GM12875 (cell line): ENCODE data around the gene DHCR24.

Experiments used
- H3K4me3 ChIP-seq: one replicate; pipeline ENCODE4 v1.5.1; 2011; ENCODE audit warnings: low read depth, low read length, control low read depth
- CTCF ChIP-seq: IDR thresholded peaks from 2 replicates; pipeline ENCODE4 v1.5.1; 2011; ENCODE audit warnings: low read depth, mild to moderate bottlenecking, control low read depth, inconsistent platforms, low read length, moderate library complexity, borderline replicate concordance; ENCODE audit not compliant: insufficient read depth

DHCR24 gene

GRCh38 chr1:54848134-54848948 lies 38.7 kb downstream of the DHCR24 start:
- no peak overlapping the region for H3K4me3 ChIP-seq
- TF ChIP-seq CTCF = no peak

GRCh38 chr1:54846716-54847284 lies 40.2 kb downstream of the DHCR24 start:
- H3K4me3 ChIP-seq = no peak overlapping the region
- TF ChIP-seq CTCF = no peak

DNA sequence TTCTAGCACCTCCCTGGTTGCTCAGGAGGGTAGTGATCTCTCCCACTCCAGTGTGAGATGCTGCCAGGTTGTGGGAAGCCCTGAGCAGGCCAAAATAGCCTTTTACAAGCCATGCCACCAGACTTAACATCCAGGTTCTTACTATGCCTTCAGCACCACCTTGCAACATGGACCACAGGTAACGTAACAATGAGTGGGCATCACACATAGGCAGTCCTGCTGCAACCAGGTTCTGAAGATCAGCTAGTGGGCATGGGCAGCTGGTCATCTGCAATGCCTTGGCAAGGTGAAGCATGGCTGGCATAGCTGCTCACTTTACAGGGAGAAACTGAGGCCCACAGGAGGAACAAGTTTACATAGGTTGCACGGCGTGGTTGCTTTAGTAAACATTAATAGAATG lies 40.7 kb downstream of the DHCR24 start:
- H3K4me3 ChIP-seq = no peak overlapping the region
- no peak for TF ChIP-seq CTCF

DNA sequence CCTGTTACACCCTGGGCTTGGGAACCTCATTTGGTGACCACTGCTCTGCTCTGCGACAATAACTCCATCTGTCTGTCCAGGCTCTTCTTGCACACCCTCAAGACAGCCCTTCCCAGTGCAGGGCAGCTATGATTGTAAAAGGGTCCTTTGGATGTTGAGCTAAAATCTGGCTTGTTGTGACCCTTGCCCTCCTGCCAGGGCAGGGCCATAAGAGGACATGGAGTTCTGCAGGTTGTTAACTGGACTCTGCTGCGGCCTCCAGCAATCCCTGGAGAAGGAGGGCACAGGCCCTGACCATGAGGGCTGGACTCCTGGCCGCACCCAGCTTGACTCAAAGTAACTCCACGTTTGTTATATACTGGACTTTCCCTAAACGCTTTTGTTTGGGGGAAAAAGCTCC lies 41.2 kb downstream of the DHCR24 start:
- no peak for TF ChIP-seq CTCF

DNA sequence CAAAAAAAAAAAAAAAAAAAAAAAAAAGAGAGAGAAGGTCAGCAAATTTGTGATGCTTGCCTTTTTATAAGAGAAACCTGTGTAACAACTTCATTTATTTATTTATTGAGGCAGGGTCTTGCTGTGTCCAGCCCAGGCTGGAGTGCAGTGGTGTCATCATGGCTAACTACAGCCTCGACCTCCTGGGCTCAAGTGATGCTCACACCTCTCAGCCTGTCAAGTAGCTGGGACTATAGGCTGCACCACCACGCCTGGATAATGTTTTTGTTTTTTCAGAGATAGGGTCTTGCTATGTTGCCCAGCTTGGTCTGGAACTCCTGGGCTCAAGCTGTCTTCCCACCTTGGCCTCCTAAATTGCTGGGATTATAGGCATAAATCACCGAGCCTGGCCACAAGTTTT lies 42.4 kb downstream of the DHCR24 start:
- TF ChIP-seq CTCF = no peak
- no peak overlapping the region for H3K4me3 ChIP-seq

More for the DNA sequence above, 41.2 kb downstream of the DHCR24 start:
- H3K4me3 ChIP-seq = no peak overlapping the region

- no peak overlapping the region for H3K4me3 ChIP-seq
- no peak for TF ChIP-seq CTCF
Measured at GRCh38 chr1:54843449-54843848, 43.5 kb downstream of the DHCR24 start.

GRCh38 chr1:54842963-54843362 lies 44.0 kb downstream of the DHCR24 start:
- TF ChIP-seq CTCF = no peak
- no peak overlapping the region for H3K4me3 ChIP-seq
